Mononuclear cell (primary cell): ENCODE data around the gene PCDHA1. TPM values are rescaled to one million over a fixed set of nuclear protein-coding genes. Genes with fewer than 3 reads are reported as not detected.
"Not testable (repeated sequence)": the region's sequence is repeated elsewhere in the genome, so short reads cannot be mapped to it uniquely, and the experiment has no call there.

Source experiments
- H3K27me3 ChIP-seq: 2 replicates; pipeline ENCODE4 v1.6.0; 2011; ENCODE audit warnings: low read length, control low read depth; ENCODE audit not compliant: insufficient read depth
- H3K4me1 ChIP-seq: 2 replicates; pipeline ENCODE4 v1.5.1; 2011; ENCODE audit warnings: mild to moderate bottlenecking, low read length, control low read depth; ENCODE audit not compliant: insufficient read depth
- H3K4me3 ChIP-seq: 2 replicates; pipeline ENCODE4 v1.5.1; 2011; ENCODE audit warnings: mild to moderate bottlenecking, low read length, moderate library complexity
- H3K9me3 ChIP-seq: 2 replicates; pipeline ENCODE4 v1.5.1; 2011; ENCODE audit warnings: low read depth, mild to moderate bottlenecking, control low read depth, low read length
- total RNA-seq: library from RNA; depleted of rRNA; stranded (reverse); fragments of >200 nt; gene quantifications from one replicate; pipeline ENCODE4 v1.2.3, GENCODE V29; 2012

Gene PCDHA1
- total RNA-seq, 1 donor, result not detected

GRCh38 chr5:140829511-140830501, 43.9 kb downstream of the PCDHA1 start:
- not testable (repeated sequence) for H3K4me1 ChIP-seq, H3K4me3 ChIP-seq
- H3K27me3 ChIP-seq, result peaks cover 60% of the 10 kb centered on the region
- peaks cover 33% of the 10 kb centered on the region for H3K9me3 ChIP-seq

GRCh38 chr5:140833993-140834392, 48.1 kb downstream of the PCDHA1 start, which contains the start of gene PCDHA7:
Gene PCDHA7 (plus strand): TSS chr5:140834269. CDS start chr5:140834384, 115 bp downstream.
- H3K9me3 ChIP-seq, result peaks cover 18% of the 10 kb centered on the region
- peaks cover 40% of the 10 kb centered on the region for H3K27me3 ChIP-seq
- H3K4me1 ChIP-seq, result no peaks in the 10 kb centered on the region
- H3K4me3 ChIP-seq, result no peak within 1 kb of the TSS

GRCh38 chr5:140834439-140835008, 48.6 kb downstream of the PCDHA1 start:
- Histone ChIP-seq H3K27me3 (peaks cover 40% of the 10 kb centered on the region), H3K9me3 (peaks cover 18% of the 10 kb centered on the region)
- not testable (repeated sequence) for H3K4me3 ChIP-seq

GRCh38 chr5:140835622-140836510, 49.9 kb downstream of the PCDHA1 start:
- peaks cover 44% of the 10 kb centered on the region for H3K27me3 ChIP-seq
- peaks cover 23% of the 10 kb centered on the region for H3K9me3 ChIP-seq
- no peaks in the 10 kb centered on the region for H3K4me1 ChIP-seq
- H3K4me3 ChIP-seq, result no peak overlapping the region

More at GRCh38 chr5:140834439-140835008, 48.6 kb downstream of the PCDHA1 start:
- not testable (repeated sequence) for H3K4me1 ChIP-seq

GRCh38 chr5:140840978-140841962, 55.3 kb downstream of the PCDHA1 start, which contains the start of gene PCDHA8:
Gene PCDHA8 (plus strand): TSS chr5:140841187. CDS start chr5:140841322, 135 bp downstream.
- H3K27me3 ChIP-seq, result peaks cover 14% of the 10 kb centered on the region
- peaks cover 5% of the 10 kb centered on the region for H3K9me3 ChIP-seq
- no peak within 1 kb of the TSS for H3K4me3 ChIP-seq

GRCh38 chr5:140842798-140843733, 57.1 kb downstream of the PCDHA1 start:
- Histone ChIP-seq H3K27me3 (peaks cover 12% of the 10 kb centered on the region), H3K9me3 (peaks cover 11% of the 10 kb centered on the region), H3K4me3 (no peak overlapping the region), H3K4me1 (no peaks in the 10 kb centered on the region)

More at GRCh38 chr5:140840978-140841962, 55.3 kb downstream of the PCDHA1 start, which contains the start of gene PCDHA8:
- H3K4me1 ChIP-seq, result no peaks in the 10 kb centered on the region

GRCh38 chr5:140848139-140849102, 62.5 kb downstream of the PCDHA1 start, which contains the start of gene PCDHA9:
Gene PCDHA9 (plus strand): TSS chr5:140848382. CDS start chr5:140848496, 114 bp downstream.
- H3K4me3 ChIP-seq, H3K4me1 ChIP-seq, H3K27me3 ChIP-seq, H3K9me3 ChIP-seq: not testable (repeated sequence)

- not testable (repeated sequence) for H3K9me3 ChIP-seq, H3K4me3 ChIP-seq, H3K4me1 ChIP-seq
- peaks cover 10% of the 10 kb centered on the region for H3K27me3 ChIP-seq
Measured at GRCh38 chr5:140849831-140850634, 64.1 kb downstream of the PCDHA1 start.

- Histone ChIP-seq H3K27me3 (peaks cover 16% of the 10 kb centered on the region), H3K4me1 (no peaks in the 10 kb centered on the region), H3K9me3 (no peaks in the 10 kb centered on the region), H3K4me3 (no peak within 1 kb of the TSS)
Measured at GRCh38 chr5:140855772-140856674, 70.1 kb downstream of the PCDHA1 start, which contains the start of gene PCDHA10. Gene PCDHA10 (plus strand): TSS chr5:140855897. CDS start chr5:140856049, 152 bp downstream.

- Histone ChIP-seq H3K9me3 (no peaks in the 10 kb centered on the region), H3K4me3 (no peak overlapping the region), H3K4me1 (no peaks in the 10 kb centered on the region), H3K27me3 (peaks cover 16% of the 10 kb centered on the region)
Measured at GRCh38 chr5:140857177-140857986, 71.4 kb downstream of the PCDHA1 start.
